ENCODE results near the gene ILDR1.

The ILDR1 gene

DNA sequence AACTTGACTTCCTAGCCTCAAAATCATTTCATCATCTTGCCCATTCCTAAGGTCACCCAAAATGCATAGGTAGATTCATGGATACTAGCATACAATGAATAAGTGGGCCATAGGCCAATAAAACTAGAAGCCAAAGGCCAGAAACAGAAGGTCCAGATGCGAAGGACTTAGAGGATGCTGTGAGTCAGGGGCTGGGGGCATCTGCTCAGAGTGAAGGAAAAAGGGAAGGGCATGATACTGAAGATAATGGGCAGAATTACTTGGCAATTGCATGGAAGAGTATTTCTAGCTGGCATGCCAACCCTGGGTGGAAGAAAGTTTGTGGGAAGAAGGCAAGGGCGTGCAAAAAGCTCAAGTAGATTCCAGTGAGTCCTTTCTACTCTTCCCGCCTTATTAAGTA lies 27.5 kb downstream of the ILDR1 start:
- no peak for DNase-seq (ENCODE audit: low spot score)

DNA sequence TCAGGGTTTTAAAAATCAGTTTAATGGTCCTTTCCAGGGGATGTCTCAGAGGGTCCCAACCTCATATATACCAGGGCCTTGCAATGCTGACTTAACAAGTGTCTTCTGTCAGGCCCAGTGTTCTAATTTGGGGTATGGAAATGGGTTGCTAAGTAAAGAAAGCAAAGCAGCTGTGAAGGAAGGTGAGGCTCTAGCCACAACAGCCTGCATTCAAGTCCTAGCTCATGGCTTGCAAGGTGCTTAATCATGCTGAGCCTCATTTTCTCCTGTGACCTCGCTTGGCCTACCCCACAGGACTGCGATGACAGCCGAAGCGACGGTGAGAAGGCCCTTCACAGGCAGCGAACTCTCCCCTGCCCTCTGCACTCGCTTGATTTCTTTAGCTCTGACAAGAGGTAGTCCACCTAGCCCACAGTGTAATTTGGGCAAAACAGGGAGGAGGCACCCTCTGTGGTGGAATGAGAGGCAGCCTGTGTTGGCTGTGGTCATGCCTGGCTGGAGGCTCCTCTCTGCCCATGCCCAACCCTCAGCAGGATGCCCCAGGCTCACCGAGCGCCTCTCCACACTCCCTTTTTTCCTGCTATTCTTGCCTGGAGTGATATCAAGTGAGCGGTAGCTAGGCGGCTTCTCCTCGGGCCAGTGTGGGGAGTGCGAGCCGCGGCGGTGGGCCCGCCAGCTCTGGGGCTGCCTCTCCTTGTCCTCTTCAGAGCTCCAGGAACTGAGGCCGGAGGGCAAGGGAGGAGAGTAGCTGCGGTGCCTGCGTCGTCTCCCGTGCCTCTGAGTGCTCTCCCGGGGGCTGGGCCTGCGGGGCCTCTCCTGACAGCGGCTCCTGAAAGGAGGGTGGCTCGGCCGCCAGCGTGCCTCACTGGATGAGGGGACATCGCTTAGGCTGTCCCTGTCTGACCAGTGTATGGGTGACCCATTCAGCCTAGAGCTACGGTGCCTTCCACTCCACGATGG lies 29.2 kb downstream of the ILDR1 start:
- DNase-seq (ENCODE audit: low spot score), result no peak

DNA sequence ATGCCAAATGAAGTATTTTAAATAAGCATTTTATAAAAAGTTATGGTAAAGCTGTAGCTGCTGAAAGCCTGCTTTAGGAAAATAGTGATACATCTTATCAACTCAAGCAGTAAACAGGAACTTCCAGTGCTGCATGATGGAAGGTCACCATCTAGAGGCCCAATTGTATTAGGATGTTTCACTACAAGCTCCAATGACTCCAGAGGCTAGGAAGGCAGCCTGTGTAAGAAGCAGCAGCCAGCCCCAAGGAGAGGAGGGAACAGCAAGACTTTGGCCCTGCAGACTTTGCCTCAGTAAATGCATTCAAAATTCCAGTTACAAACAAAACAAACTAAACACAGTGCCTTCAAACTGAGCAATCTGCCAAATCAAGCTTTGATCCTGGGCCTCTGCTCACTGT lies 32.1 kb downstream of the ILDR1 start:
- no peak for DNase-seq (ENCODE audit: low spot score)

DNA sequence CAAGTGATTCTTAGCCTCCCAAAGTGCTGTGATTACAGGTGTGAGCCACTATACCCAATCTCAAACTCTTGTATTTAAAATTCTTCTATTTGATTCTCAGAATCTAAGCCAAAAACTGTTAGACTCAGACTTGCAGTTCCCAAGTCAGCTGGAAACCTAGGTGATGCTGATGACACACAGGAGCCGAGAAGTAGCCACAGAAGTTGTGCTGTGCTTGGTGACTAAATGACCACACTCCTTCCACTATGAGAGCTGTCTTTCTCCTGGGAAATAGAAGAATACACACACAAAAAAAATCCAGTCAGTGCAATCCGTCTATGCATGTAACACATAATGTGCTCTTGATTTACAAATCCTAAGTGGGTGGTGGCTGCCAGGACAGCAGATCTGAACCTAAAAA lies 33.9 kb downstream of the ILDR1 start:
- DNase-seq (ENCODE audit: low spot score), result no peak

DNA sequence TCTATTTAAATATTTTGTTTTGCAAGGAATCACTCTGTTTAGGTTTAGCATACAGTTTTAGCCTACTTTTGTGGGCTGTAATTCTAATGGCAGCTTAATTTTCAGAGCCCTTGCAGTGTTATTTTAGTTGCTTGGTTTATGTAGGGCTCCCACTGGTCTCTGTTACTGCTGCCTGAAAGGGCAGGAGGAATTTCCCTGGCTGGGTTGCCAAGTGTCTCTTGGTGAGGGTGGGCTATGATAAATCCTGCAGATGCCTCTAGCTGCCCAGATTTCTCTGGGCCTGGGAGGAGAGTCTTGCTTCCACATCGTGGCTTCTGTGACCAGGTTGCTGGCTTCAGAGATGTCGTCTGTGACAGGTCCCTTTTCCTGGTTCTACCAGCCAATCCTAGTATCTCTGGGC lies 36.2 kb downstream of the ILDR1 start:
- DNase-seq (ENCODE audit: low spot score), result no peak

DNA sequence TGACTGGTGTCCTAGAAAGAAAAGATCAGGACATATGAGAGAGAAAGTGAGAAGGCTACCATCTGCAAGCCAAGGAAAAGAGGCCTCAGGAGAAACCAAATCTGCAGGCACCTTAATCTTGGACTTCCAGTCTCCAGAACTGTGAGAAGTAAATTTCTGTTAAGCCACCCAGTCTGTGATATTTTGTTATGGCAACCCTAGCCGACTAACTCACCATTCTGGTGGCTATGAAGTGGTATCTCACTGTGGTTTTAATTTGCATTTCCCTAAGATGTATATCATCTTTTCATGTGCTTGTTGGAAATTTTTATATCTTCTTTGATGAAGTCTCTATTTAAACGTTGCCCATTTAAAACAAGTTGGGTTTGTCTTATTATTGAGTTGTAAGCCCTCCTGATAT lies 40.6 kb downstream of the ILDR1 start:
- DNase-seq (ENCODE audit: low spot score), result no peak

DNA sequence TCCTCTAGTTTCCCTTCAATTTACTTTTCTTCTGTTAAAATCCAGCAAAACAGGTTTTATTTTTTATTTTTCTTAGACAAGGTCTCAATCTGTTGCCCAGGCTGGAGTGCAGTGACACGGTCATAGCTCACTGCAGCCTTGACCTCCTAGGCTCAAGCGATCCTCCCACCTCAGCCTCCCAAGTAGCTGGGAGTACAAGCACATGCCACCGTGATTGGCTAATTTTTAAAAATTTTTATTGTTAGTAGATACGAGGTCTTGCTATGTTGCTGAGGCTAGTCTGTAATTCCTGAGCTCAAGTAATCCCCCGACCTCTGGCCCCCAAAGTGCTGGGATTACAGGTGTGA lies 41.6 kb downstream of the ILDR1 start:
- no peak for DNase-seq (ENCODE audit: low spot score)

DNA sequence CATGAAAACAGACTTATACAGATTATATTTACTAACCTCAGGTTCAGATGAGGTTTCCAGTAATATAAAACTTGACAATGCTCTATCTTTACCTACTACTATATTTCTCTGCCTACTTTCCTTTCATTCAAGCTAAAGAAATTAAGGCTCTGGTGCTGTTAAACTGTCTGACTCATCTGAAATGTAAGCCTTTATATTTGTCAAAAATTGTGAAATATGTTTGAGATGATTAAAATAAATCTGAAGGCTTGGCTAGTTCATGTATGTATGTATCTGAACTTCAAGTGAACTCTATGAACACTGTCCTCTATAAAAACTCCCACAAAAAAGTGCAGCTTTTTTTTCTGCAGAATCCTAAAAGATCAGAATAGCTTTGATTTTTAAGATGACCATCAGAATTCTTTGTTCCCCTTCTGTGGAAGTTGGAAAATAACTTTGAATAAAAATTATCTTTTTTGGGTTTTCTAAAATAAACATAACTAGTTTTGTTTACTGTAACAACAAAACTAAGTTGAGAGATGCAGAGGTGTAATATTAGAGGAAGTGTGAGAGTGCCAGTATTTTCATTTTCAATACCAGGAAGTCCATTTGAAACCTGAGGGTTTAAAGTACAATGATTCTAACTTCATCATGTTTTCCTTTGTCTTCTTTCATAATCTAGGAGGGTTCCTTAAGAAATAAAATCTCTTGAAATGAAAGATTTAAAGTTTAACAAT lies 42.2 kb downstream of the ILDR1 start:
- DNase-seq (ENCODE audit: low spot score), result no peak

DNA sequence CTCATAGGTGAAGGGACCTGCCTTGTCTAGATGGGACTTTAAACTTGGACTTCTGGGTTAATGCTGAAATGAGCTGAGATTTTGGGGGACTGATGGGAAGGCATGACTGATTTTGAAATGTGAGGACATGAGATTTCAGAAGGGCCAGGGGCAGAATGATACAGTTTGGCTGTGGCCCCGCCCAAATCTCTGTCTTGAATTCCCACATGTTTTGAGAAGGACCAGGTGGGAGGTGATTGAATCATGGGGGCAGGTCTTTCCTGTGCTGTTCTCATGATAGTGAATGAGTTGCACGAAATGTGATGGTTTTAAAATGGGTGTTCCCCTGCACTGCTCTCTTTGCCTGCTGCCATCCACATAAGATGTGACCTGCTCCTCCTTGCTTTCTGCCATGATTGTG lies 42.8 kb downstream of the ILDR1 start:
- DNase-seq (ENCODE audit: low spot score), result no peak

DNA sequence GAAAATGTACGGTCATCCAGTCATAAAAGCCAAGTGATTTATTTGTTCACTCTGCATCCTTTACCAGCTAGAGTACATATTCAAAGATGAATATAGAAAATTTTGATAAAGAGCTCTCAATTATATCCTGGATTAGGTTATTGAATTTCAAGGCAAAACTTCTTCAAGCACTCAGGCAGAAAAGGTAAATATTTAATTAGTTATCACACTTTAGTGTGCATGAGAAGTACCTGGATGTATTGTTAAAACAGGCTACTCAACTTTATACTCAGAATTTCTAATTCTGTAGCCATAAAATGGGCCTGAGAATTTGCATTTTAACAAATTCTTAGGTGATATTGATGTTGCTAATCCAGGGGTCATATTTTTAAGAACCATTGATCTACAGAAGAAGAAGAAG lies 45.3 kb downstream of the ILDR1 start:
- DNase-seq (ENCODE audit: low spot score), result no peak

DNA sequence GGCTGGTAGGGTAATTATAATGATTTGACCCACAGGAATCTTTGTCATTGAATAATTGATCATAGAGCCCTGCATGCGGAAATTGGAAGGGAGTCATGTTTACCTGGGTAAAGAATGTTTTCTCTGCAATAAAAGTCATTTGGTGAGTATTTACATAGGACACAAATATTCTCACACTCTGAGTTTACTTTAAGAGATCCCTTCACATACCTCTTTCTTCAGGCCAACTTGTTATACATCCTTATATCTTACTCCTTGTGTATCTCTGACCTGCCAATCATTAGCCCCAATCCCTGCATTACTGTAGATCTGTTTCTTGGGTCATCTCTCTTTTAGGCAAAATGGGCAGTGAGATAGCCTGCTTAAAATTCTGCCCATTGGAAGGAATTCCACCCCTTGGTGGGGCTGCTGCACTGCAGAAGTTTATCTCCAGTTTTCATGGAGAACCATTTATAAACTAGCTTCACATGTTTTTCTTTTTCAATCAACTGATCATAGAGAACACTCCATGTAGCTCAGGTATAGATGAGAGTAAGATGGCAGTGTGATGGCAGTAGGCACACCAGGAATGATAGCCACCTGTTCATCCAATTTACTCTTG lies 46.2 kb downstream of the ILDR1 start:
- no peak for DNase-seq (ENCODE audit: low spot score)

DNA sequence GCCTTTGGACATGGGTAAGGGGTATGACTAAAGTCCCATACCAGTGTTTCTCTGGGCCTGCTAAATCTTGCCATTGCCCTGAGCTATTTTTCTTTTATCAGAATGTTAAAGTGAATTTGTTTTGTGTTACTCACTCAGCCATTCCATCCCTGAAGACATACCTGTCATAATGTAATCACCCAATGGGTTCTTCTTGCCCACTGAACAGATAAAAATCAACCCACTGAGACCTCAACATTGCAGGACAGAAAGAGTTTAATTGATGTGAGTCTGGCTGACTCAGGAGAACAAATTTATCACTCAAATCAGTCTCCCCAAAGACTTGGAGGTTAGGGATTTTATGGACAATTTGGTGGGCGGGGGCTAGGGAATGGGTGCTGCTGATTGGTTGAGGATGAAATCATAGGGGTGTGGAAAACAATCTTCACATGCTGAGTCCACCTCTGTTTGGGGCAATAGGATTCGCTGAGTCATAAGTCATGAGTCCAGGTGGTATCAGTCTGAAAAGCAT lies 47.4 kb downstream of the ILDR1 start:
- DNase-seq (ENCODE audit: low spot score), result no peak

DNA sequence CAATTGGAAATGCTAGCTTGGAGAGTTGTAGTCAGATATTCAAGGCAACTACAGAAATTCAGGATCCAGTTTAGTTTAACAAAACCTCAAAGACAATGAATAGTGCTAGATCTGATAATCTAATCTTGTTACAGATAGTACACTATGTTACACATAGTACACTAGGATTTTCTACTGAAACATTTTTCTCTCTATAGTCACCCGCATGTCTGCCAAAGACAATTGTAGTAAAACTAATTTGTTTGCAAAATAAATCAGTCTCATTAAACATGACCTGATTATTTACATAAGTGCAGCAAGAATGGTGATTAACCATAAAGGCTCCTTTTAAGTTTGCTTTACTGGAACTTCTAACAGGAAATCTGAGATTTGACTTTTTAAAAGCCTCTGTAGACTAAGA lies 52.0 kb downstream of the ILDR1 start:
- no peak for DNase-seq (ENCODE audit: low spot score)

DNA sequence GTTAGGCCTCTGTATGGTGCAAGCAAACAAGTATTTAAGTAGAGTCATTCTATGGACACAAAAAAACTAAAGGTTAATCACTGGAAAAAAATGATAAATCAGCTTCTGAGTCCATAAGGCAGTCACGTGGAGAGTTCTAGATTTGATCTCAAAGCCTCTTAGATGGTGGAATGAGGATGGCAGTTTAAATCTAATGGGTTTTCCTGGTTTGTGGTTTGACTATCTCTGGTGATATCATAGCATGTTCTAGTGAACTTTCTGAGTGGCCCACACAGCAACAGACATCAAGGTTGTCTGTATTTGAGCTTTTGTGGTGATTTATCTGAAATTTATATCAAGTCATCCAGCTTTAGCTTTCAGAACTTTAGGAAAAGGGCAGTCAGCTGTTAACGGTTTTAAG lies 52.4 kb downstream of the ILDR1 start:
- no peak for DNase-seq (ENCODE audit: low spot score)

DNA sequence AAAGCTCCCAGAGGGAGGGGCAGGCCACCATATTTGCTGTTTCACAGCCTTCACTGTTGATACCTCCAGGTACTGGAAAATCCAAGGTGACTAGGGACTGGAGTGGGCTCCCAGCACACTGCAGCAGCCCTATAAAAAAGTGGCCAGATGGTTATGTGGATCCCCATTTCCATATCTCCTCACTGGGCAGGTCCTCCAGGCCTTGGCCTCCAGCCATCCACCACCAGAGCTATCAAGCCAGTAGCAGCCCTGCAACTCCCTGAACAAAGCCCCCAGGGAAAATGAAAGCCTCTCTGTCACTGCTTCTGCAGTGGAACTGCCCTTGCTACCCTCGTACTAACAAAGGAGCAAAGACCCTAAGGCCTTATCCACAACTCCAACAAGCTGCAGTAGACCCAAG lies 58.4 kb downstream of the ILDR1 start:
- DNase-seq (ENCODE audit: low spot score), result no peak

DNA sequence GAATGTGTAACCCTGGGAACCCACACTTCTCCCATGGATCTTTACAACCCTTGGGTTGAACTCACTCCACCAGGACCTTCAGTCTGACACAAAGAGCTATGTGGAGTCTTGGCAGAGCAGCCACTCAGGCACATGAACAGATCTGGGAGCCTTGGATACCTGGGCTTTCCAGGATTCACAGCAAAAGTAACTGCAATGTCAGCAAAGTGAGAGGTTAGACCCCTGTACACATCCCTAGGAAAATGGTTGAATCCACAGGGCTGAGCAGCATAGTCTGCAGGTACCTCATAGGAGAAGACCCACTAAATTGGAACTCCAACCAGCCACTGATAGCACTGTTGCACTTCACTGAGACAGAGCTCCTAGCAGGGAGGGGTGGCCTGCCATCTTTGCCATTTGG lies 59.6 kb downstream of the ILDR1 start:
- DNase-seq (ENCODE audit: low spot score), result no peak

DNA sequence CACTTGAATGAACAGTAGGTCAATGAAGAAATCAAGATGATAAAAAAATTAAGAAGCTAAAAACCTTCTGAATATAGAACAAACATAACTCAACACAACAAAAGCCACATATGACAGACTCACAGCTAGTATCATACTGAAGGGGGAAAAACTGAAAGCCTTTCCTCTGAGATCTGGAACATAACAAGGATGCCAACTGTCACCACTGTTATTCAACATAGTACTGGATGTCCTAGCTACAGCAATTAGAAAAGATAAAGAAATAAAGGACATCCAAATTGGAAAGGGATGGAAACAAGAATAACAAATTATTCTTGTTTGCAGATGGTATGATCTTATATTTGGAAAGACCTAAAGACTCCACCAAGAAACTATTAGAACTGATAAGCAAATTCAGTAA lies 60.8 kb downstream of the ILDR1 start:
- no peak for DNase-seq (ENCODE audit: low spot score)

DNA sequence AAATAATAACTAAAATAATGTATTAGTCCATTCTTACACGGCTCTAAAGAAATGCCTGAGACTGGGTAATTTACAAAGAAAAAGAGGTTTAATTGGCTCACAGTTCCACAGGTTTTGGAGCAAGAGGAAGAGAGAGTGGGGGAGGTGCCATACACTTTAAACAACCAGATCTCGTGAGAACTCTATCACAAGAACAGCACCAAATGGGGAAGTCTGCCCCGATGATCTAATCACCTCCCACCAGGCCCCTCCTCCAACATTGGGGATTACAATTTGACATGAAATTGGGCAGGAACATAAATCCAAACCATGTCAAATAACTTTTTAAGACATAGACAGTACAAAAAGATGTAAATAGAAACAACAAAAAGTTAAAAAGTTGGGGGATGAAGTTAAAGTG lies 63.2 kb downstream of the ILDR1 start:
- no peak for DNase-seq (ENCODE audit: low spot score)

DNA sequence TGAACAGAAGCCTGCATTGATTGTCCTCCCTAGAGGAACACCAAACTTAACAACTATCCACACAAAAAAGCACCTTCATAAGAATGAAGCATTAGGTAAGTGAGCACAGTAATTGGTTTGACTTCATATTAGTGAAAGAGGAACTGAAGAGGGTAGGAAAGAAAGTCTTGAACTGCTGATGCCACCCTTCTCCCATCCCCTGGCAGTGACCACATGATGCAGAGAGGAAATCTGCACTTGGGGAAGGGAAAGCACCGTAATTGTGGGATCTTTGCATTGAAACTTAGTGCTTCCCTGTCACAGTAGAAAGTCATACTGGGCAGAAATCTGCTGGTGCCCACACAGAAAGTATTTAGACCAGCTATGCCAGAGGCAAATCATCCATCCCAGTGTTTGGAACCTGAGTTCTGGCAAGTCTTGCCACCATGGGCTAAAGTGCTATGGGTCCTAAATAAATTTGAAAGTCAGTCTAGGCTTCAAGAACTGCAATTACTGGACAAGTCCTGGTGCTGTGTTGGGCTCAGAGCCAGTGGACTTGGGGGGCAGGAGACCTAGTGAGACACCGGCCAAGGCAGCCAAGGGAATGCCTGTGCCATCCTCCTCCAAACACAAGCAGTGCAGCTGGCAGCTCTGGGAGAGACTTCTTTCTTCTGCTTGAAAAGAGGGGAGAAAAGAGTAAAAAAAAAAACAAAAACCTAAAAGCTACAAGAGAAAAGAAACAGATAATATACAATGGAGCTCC lies 64.2 kb downstream of the ILDR1 start:
- no peak for DNase-seq (ENCODE audit: low spot score)

DNA sequence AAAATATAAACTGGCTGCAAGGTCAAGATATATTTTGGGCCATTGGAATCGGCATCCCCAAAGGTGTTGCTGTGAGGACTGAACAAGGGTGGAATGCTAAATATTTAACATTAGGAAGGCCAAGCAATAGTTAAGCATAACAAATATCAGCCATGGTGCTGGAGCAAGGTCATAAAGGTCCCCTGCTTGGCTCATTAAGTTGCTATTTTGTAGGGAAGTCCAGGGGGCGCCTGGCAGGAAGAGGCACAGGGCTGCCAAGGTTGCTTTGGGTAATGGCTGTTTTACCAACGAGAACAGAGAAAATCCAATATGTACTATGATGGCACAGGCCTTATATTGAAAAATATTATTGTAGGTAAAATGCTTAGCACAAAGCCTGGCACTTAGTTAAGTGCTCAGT lies 65.7 kb downstream of the ILDR1 start:
- no peak for DNase-seq (ENCODE audit: low spot score)

DNA sequence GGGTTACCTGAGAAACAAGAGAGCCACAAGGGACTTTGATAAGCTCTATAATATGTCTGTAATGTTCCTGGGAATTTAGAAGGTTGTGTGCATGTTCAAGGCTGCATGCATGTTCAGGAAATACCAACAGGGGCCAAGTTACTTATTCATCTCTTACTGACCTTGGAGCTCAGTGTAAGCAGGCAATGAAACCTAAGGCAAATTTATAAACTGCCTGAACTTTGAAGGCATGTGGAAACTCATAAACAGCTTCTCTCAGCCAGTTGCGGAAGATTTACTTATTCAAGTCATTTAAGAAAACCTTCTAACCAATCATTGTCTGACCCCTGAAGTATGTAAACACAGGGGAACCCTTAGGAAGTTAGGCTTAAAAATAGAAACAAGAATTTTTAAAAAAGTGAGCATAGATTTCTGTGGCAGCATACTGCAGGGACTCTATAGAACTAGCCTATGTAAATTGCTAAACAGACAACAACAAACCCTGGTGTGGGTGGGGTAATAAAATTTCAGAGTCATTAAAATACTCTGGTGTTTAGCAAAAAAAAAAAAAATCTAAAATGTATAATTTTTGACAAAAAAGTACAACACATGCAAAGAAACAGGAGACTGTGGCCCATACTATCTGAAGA lies 70.6 kb downstream of the ILDR1 start:
- no peak for DNase-seq (ENCODE audit: low spot score)

DNA sequence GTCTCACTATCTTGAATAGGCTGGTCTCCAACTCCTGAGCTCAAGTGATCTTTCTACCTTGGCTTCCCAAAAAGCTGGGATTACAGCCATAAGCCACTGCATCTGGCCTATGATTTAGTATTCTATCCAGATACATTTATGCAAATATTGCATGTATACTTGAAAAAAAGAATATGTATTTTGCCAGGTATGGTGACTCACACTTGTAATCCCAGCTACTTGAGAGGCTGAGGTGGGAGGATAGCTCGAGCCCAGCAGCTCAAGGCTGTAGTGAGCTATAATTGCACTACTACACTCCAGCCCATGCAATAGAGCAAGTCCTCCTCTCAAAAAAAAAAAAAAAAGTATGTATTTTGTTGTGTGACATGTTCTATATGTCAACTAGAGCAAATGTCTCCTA lies 73.4 kb downstream of the ILDR1 start:
- DNase-seq (ENCODE audit: low spot score), result no peak
